ENCODE measurements around the gene IL1F10. TPM values are rescaled to one million over a fixed set of nuclear protein-coding genes. Genes with fewer than 3 reads are reported as not detected.

IL1F10 gene
- total and polyA plus RNA-seq, 9 donors: not detected

GRCh38 chr2:113117541-113118262, 49.9 kb downstream of the IL1F10 start:
- peak; percentile 34 for DNase-seq

GRCh38 chr2:113118263-113118657, 50.5 kb downstream of the IL1F10 start:
- H3K36me3 ChIP-seq (ENCODE audit: control insufficient read depth, insufficient read depth, low read length): no peaks in the 10 kb centered on the region
- peaks cover 2% of the 10 kb centered on the region for H3K27me3 ChIP-seq (ENCODE audit: control insufficient read depth, insufficient read depth, low read length)
- H3K4me1 ChIP-seq (ENCODE audit: control insufficient read depth, insufficient read depth, low read length): no peaks in the 10 kb centered on the region
- no peaks in the 10 kb centered on the region for H3K9me3 ChIP-seq (replicated peaks; ENCODE audit: control insufficient read depth, low read depth, low read length)
- DNase-seq: no peak
- H3K4me3 ChIP-seq (ENCODE audit: low read length): no peak overlapping the region
- WGBS (ENCODE audit: insufficient coverage): no CpG with 5 or more reads among the region's 2 CpGs
- no peak overlapping the region for H3K27ac ChIP-seq (ENCODE audit: low read length)

More at GRCh38 chr2:113117541-113118262, 49.9 kb downstream of the IL1F10 start:
- peaks cover 2% of the 10 kb centered on the region for H3K27me3 ChIP-seq (ENCODE audit: control insufficient read depth, insufficient read depth, low read length)
- no peaks in the 10 kb centered on the region for H3K9me3 ChIP-seq (replicated peaks; ENCODE audit: control insufficient read depth, low read depth, low read length)
- 75% methylated on average over 8 of the region's 9 CpGs for WGBS (ENCODE audit: insufficient coverage)
- no peaks in the 10 kb centered on the region for H3K4me1 ChIP-seq (ENCODE audit: control insufficient read depth, insufficient read depth, low read length)
- H3K36me3 ChIP-seq (ENCODE audit: control insufficient read depth, insufficient read depth, low read length): no peaks in the 10 kb centered on the region
- H3K4me3 ChIP-seq (ENCODE audit: low read length): no peak overlapping the region
- no peak overlapping the region for H3K27ac ChIP-seq (ENCODE audit: low read length)

GRCh38 chr2:113119111-113119510, 51.3 kb downstream of the IL1F10 start:
- Histone ChIP-seq H3K27ac (ENCODE audit: low read length) (no peak overlapping the region), H3K27me3 (ENCODE audit: control insufficient read depth, insufficient read depth, low read length) (peaks cover 2% of the 10 kb centered on the region), H3K9me3 (replicated peaks; ENCODE audit: control insufficient read depth, low read depth, low read length) (no peaks in the 10 kb centered on the region), H3K4me3 (ENCODE audit: low read length) (no peak overlapping the region), H3K4me1 (ENCODE audit: control insufficient read depth, insufficient read depth, low read length) (no peaks in the 10 kb centered on the region), H3K36me3 (ENCODE audit: control insufficient read depth, insufficient read depth, low read length) (no peaks in the 10 kb centered on the region)
- no peak for DNase-seq
- WGBS (ENCODE audit: insufficient coverage): no CpG with 5 or more reads among the region's 2 CpGs

- WGBS (ENCODE audit: insufficient coverage): no CpG with 5 or more reads among the region's 3 CpGs
- Histone ChIP-seq H3K4me3 (ENCODE audit: low read length) (no peak overlapping the region), H3K27ac (ENCODE audit: low read length) (no peak overlapping the region), H3K36me3 (ENCODE audit: control insufficient read depth, insufficient read depth, low read length) (no peaks in the 10 kb centered on the region), H3K4me1 (ENCODE audit: control insufficient read depth, insufficient read depth, low read length) (no peaks in the 10 kb centered on the region), H3K9me3 (replicated peaks; ENCODE audit: control insufficient read depth, low read depth, low read length) (no peaks in the 10 kb centered on the region), H3K27me3 (ENCODE audit: control insufficient read depth, insufficient read depth, low read length) (peaks cover 2% of the 10 kb centered on the region)
- DNase-seq: no peak
Measured at GRCh38 chr2:113120861-113121260, 53.1 kb downstream of the IL1F10 start.

GRCh38 chr2:113122364-113122763, 54.6 kb downstream of the IL1F10 start:
- Histone ChIP-seq H3K27me3 (ENCODE audit: control insufficient read depth, insufficient read depth, low read length) (peaks cover 2% of the 10 kb centered on the region), H3K27ac (ENCODE audit: low read length) (no peak overlapping the region), H3K36me3 (ENCODE audit: control insufficient read depth, insufficient read depth, low read length) (no peaks in the 10 kb centered on the region), H3K9me3 (replicated peaks; ENCODE audit: control insufficient read depth, low read depth, low read length) (no peaks in the 10 kb centered on the region), H3K4me3 (ENCODE audit: low read length) (no peak overlapping the region), H3K4me1 (ENCODE audit: control insufficient read depth, insufficient read depth, low read length) (no peaks in the 10 kb centered on the region)
- 54% methylated on average over 1 of the region's 4 CpGs for WGBS (ENCODE audit: insufficient coverage)
- no peak for DNase-seq

GRCh38 chr2:113123726-113124125, 56.0 kb downstream of the IL1F10 start:
- no peak overlapping the region for H3K4me3 ChIP-seq (ENCODE audit: low read length)
- WGBS (ENCODE audit: insufficient coverage): 59% methylated on average over 2 of the region's 3 CpGs
- no peak for DNase-seq
- H3K9me3 ChIP-seq (replicated peaks; ENCODE audit: control insufficient read depth, low read depth, low read length): no peaks in the 10 kb centered on the region
- H3K27me3 ChIP-seq (ENCODE audit: control insufficient read depth, insufficient read depth, low read length): peaks cover 2% of the 10 kb centered on the region
- no peak overlapping the region for H3K27ac ChIP-seq (ENCODE audit: low read length)
- no peaks in the 10 kb centered on the region for H3K36me3 ChIP-seq (ENCODE audit: control insufficient read depth, insufficient read depth, low read length)
- H3K4me1 ChIP-seq (ENCODE audit: control insufficient read depth, insufficient read depth, low read length): no peaks in the 10 kb centered on the region

GRCh38 chr2:113124181-113124961, 56.6 kb downstream of the IL1F10 start:
- Histone ChIP-seq H3K4me1 (ENCODE audit: control insufficient read depth, insufficient read depth, low read length) (no peaks in the 10 kb centered on the region), H3K9me3 (replicated peaks; ENCODE audit: control insufficient read depth, low read depth, low read length) (no peaks in the 10 kb centered on the region), H3K36me3 (ENCODE audit: control insufficient read depth, insufficient read depth, low read length) (no peaks in the 10 kb centered on the region), H3K27ac (ENCODE audit: low read length) (no peak overlapping the region), H3K27me3 (ENCODE audit: control insufficient read depth, insufficient read depth, low read length) (peaks cover 2% of the 10 kb centered on the region), H3K4me3 (ENCODE audit: low read length) (no peak overlapping the region)
- no peak for DNase-seq
- WGBS (ENCODE audit: insufficient coverage): 78% methylated on average over 6 of the region's 12 CpGs

Other genes with a start within 250 kb of the IL1F10 start
- gene IL1B, start 231.2 kb upstream of the IL1F10 start, total RNA-seq: 0.18 TPM
- 1 to 10 TPM in 2 of 8 donors, under 1 TPM in 5, not detected in 1; 0.18 to 6.1 (median 0.69) TPM for gene IL1B, start 231.2 kb upstream of the IL1F10 start, polyA plus RNA-seq (ENCODE audit: insufficient read depth in 1 of 8, insufficient read length in 8 of 8, low replicate concordance in 1 of 8)
- not detected for gene IL37, start 156.8 kb upstream of the IL1F10 start, total RNA-seq
- gene IL37, start 156.8 kb upstream of the IL1F10 start, polyA plus RNA-seq (ENCODE audit: insufficient read depth in 1 of 8, insufficient read length in 8 of 8, low replicate concordance in 1 of 8): not detected
- 0.31 TPM for gene IL36G, start 90.0 kb upstream of the IL1F10 start, total RNA-seq
- gene IL36G, start 90.0 kb upstream of the IL1F10 start, polyA plus RNA-seq (ENCODE audit: insufficient read depth in 1 of 8, insufficient read length in 8 of 8, low replicate concordance in 1 of 8): under 1 TPM in 6 of 8 donors, not detected in 2; 0.14 to 0.42 (median 0.28) TPM
- not detected for gene IL36A, start 62.5 kb upstream of the IL1F10 start, total RNA-seq
- gene IL36A, start 62.5 kb upstream of the IL1F10 start, polyA plus RNA-seq (ENCODE audit: insufficient read depth in 1 of 8, insufficient read length in 8 of 8, low replicate concordance in 1 of 8): not detected
- gene IL36B, start 15.1 kb upstream of the IL1F10 start, total RNA-seq: not detected
- gene IL36B, start 15.1 kb upstream of the IL1F10 start, polyA plus RNA-seq (ENCODE audit: insufficient read depth in 1 of 8, insufficient read length in 8 of 8, low replicate concordance in 1 of 8): not detected
- not detected for gene IL36RN, start 8.8 kb upstream of the IL1F10 start, total RNA-seq
- 1 to 10 TPM in 1 of 8 donors, under 1 TPM in 1, not detected in 6; 0.16 to 5.0 TPM for gene IL36RN, start 8.8 kb upstream of the IL1F10 start, polyA plus RNA-seq (ENCODE audit: insufficient read depth in 1 of 8, insufficient read length in 8 of 8, low replicate concordance in 1 of 8)
- 0.22 TPM for gene IL1RN, start 59.6 kb downstream of the IL1F10 start, total RNA-seq
- gene IL1RN, start 59.6 kb downstream of the IL1F10 start, polyA plus RNA-seq (ENCODE audit: insufficient read depth in 1 of 8, insufficient read length in 8 of 8, low replicate concordance in 1 of 8): 1 to 10 TPM in 2 of 8 donors, under 1 TPM in 6; 0.28 to 4.0 (median 0.61) TPM
- gene PSD4, start 106.0 kb downstream of the IL1F10 start, total RNA-seq: 1.6 TPM
- 1 to 10 TPM in 7 of 8 donors, under 1 TPM in 1; 0.95 to 3.2 (median 1.9) TPM for gene PSD4, start 106.0 kb downstream of the IL1F10 start, polyA plus RNA-seq (ENCODE audit: insufficient read depth in 1 of 8, insufficient read length in 8 of 8, low replicate concordance in 1 of 8)
- gene PAX8, start 211.0 kb downstream of the IL1F10 start, total RNA-seq: 0.44 TPM
- gene PAX8, start 211.0 kb downstream of the IL1F10 start, polyA plus RNA-seq (ENCODE audit: insufficient read depth in 1 of 8, insufficient read length in 8 of 8, low replicate concordance in 1 of 8): 10 to 100 TPM in 1 of 8 donors, 1 to 10 TPM in 5, under 1 TPM in 2; 0.02 to 11.3 (median 2.5) TPM

All from muscle of leg (tissue), 11 donors.